H1 (cell line): ENCODE data around the gene NELFE. TPM values are rescaled to one million over a fixed set of nuclear protein-coding genes. Genes with fewer than 3 reads are reported as not detected.

ENCODE experiments used
- CTCF ChIA-PET: fragments of 300-600 bp; sonication (Branson Sonifier 250); formaldehyde crosslinking; loops from one replicate; lab custom pipeline; 2021; ENCODE audit not compliant: partially characterized antibody; lab: Charles Lee
- POLR2A ChIA-PET: fragments of 300-600 bp; sonication (Branson Sonifier 250); formaldehyde crosslinking; loops from one replicate; lab custom pipeline; 2021; ENCODE audit warnings: inconsistent platforms; ENCODE audit not compliant: partially characterized antibody; lab: Charles Lee
- DNase-seq, 2 experiments: peaks; one replicate each; pipeline versions ENCODE4 v3.0.0 to v3.0.0-alpha.2; 2010 to 2022; ENCODE audit warnings: low spot score in 2 of 2, low read depth in 1 of 2, mixed read lengths in 1 of 2
- FAIRE-seq: peaks from 2 replicates; lab custom pipeline; 2011; peaks lifted over from hg19 to GRCh38; lab: Jason Lieb, UNC
- H2AFZ ChIP-seq: 2 replicates; pipeline ENCODE4 v1.8.1; 2012; ENCODE audit warnings: low read length, inconsistent platforms
- H2AK5ac ChIP-seq: 2 replicates; pipeline ENCODE4 v1.6.1; 2013; ENCODE audit warnings: low read depth, low read length
- H2BK120ac ChIP-seq: replicated peaks from 2 replicates; pipeline ENCODE3; 2013; ENCODE audit warnings: low read depth, low read length, inconsistent platforms
- H2BK12ac ChIP-seq: 2 replicates; pipeline ENCODE4 v1.6.1; 2013; ENCODE audit warnings: low read depth, low read length
- H2BK15ac ChIP-seq: 2 replicates; pipeline ENCODE4 v1.6.1; 2013; ENCODE audit warnings: low read length
- H2BK20ac ChIP-seq: 2 replicates; pipeline ENCODE4 v1.6.1; 2013; ENCODE audit warnings: low read length
- H2BK5ac ChIP-seq: 2 replicates; pipeline ENCODE4 v1.6.1; 2013; ENCODE audit warnings: low read depth, low read length
- H3K14ac ChIP-seq: 2 replicates; pipeline ENCODE4 v1.6.1; 2013; ENCODE audit warnings: inconsistent platforms; ENCODE audit not compliant: insufficient read length
- H3K18ac ChIP-seq: 2 replicates; pipeline ENCODE4 v1.6.1; 2013; ENCODE audit warnings: low read length; ENCODE audit errors: extremely low read depth
- H3K23ac ChIP-seq: 2 replicates; pipeline ENCODE4 v1.6.1; 2013; ENCODE audit warnings: inconsistent platforms; ENCODE audit not compliant: insufficient read length
- H3K23me2 ChIP-seq: 2 replicates; pipeline ENCODE4 v1.6.1; 2013; ENCODE audit warnings: low read depth, low read length
- H3K27ac ChIP-seq: 2 replicates; pipeline ENCODE4 v1.6.1; 2011; ENCODE audit warnings: low read depth, low read length, inconsistent platforms
- H3K27me3 ChIP-seq, 4 experiments: replicated peaks in 1 of 4; 1 replicate in 1 of 4; 2 replicates in 3 of 4; pipeline versions ENCODE4 v1.6.1 to v1.8.1; 2011 to 2013; ENCODE audit warnings: low read length in 3 of 4, mild to moderate bottlenecking in 3 of 4, inconsistent platforms in 2 of 4, mixed read lengths in 2 of 4, moderate library complexity in 1 of 4; ENCODE audit not compliant: control insufficient read depth in 3 of 4, insufficient read depth in 3 of 4; ENCODE audit errors: extremely low read depth in 1 of 4
- H3K36me3 ChIP-seq, 4 experiments: 2 replicates each; pipeline versions ENCODE4 v1.6.1 to v1.8.1; 2011 to 2013; ENCODE audit warnings: mild to moderate bottlenecking in 4 of 4, low read length in 3 of 4, moderate library complexity in 2 of 4, control low read depth in 1 of 4, inconsistent platforms in 1 of 4; ENCODE audit not compliant: insufficient read depth in 4 of 4, control insufficient read depth in 2 of 4
- H3K4ac ChIP-seq: replicated peaks from 2 replicates; pipeline ENCODE3; 2013; ENCODE audit warnings: low read length, low read depth, mixed read lengths, inconsistent platforms; ENCODE audit not compliant: insufficient read length
- H3K4me1 ChIP-seq, 4 experiments: replicated peaks in 1 of 4; 1 replicate in 1 of 4; 2 replicates in 3 of 4; pipeline versions ENCODE4 v1.6.1 to v1.8.1; 2011 to 2013; ENCODE audit warnings: low read length in 3 of 4, inconsistent platforms in 2 of 4, mixed read lengths in 1 of 4; ENCODE audit not compliant: insufficient read depth in 4 of 4, control insufficient read depth in 3 of 4
- H3K4me2 ChIP-seq, 2 experiments: 2 replicates each; pipeline versions ENCODE4 v1.6.1 to v1.8.1; 2011 to 2013; ENCODE audit warnings: low read depth in 2 of 2, low read length in 2 of 2, control low read depth in 1 of 2, inconsistent platforms in 1 of 2, mild to moderate bottlenecking in 1 of 2; ENCODE audit not compliant: insufficient read depth in 1 of 2
- H3K4me3 ChIP-seq, 4 experiments: fragments of 200-600, 300-600 bp in 1 of 4; sonication (generic), shearing (Covaris generic), sonication (Bioruptor Twin) in 1 of 4; 2 replicates each; pipeline versions ENCODE4 v1.5.1 to v1.8.1; 2011 to 2016; ENCODE audit warnings: low read length in 4 of 4, low read depth in 3 of 4, control low read depth in 2 of 4, inconsistent platforms in 2 of 4, mild to moderate bottlenecking in 2 of 4, mixed read lengths in 1 of 4, moderate library complexity in 1 of 4; ENCODE audit not compliant: insufficient read depth in 2 of 4; ENCODE audit errors: extremely low read depth in 1 of 4
- H3K56ac ChIP-seq: replicated peaks from 2 replicates; pipeline ENCODE3; 2013; ENCODE audit warnings: low read depth, mild to moderate bottlenecking, mixed read lengths, low read length, inconsistent platforms; ENCODE audit not compliant: insufficient read length
- H3K79me1 ChIP-seq: 2 replicates; pipeline ENCODE4 v1.6.1; 2013; ENCODE audit warnings: low read depth, low read length, control low read depth
- H3K79me2 ChIP-seq, 2 experiments: 2 replicates each; pipeline versions ENCODE4 v1.6.1 to v1.8.1; 2012 to 2013; ENCODE audit warnings: low read length in 2 of 2, mild to moderate bottlenecking in 2 of 2, inconsistent platforms in 1 of 2; ENCODE audit not compliant: insufficient read depth in 2 of 2, control insufficient read depth in 1 of 2
- H3K9ac ChIP-seq, 4 experiments: replicated peaks in 1 of 4; 1 replicate in 1 of 4; 2 replicates in 3 of 4; pipeline versions ENCODE4 v1.6.1 to v1.8.1; 2011 to 2013; ENCODE audit warnings: low read depth in 3 of 4, low read length in 3 of 4, control low read depth in 2 of 4, mild to moderate bottlenecking in 2 of 4, moderate library complexity in 2 of 4, inconsistent platforms in 1 of 4; ENCODE audit errors: extremely low read depth in 1 of 4
- H3K9me3 ChIP-seq, 2 experiments: 2 replicates each; pipeline versions ENCODE4 v1.6.1 to v1.8.1; 2012 to 2013; ENCODE audit warnings: mild to moderate bottlenecking in 2 of 2, moderate library complexity in 2 of 2, control low read depth in 1 of 2, inconsistent platforms in 1 of 2, low read depth in 1 of 2, low read length in 1 of 2, mixed read lengths in 1 of 2; ENCODE audit not compliant: insufficient read depth in 2 of 2
- H4K20me1 ChIP-seq, 2 experiments: replicated peaks in 1 of 2; 2 replicates each; pipeline versions ENCODE3 to v1.8.1; 2011 to 2013; ENCODE audit warnings: inconsistent platforms in 2 of 2, low read length in 2 of 2, mild to moderate bottlenecking in 1 of 2; ENCODE audit not compliant: insufficient read depth in 2 of 2, control insufficient read depth in 1 of 2
- H4K5ac ChIP-seq: 2 replicates; pipeline ENCODE4 v1.6.1; 2013; ENCODE audit warnings: low read length, low read depth, mixed read lengths, inconsistent platforms; ENCODE audit not compliant: insufficient read length
- H4K8ac ChIP-seq: 2 replicates; pipeline ENCODE4 v1.8.0; 2013; ENCODE audit warnings: mild to moderate bottlenecking, moderate library complexity, low read length, inconsistent platforms; ENCODE audit not compliant: insufficient read depth; ENCODE audit errors: extremely low read depth
- H4K91ac ChIP-seq: replicated peaks from 2 replicates; pipeline ENCODE3; 2013; ENCODE audit warnings: low read length, mixed read lengths, inconsistent platforms; ENCODE audit not compliant: insufficient read length
- E2F6 ChIP-seq: IDR thresholded peaks from 2 replicates; pipeline ENCODE4 v1.6.1; 2012; ENCODE audit warnings: inconsistent platforms
- JUN ChIP-seq: IDR thresholded peaks from 2 replicates; pipeline ENCODE4 v1.6.1; 2011; ENCODE audit warnings: low read depth, mild to moderate bottlenecking, improper control_type of control experiment, low read length
- KDM4A ChIP-seq: IDR thresholded peaks from one replicate; pipeline ENCODE4 v1.7.1; 2012; ENCODE audit warnings: low read depth, mild to moderate bottlenecking, moderate library complexity, low read length, inconsistent platforms; ENCODE audit not compliant: severe bottlenecking
- SAP30 ChIP-seq: fragments of 300-600 bp; sonication (generic); IDR thresholded peaks from 2 replicates; pipeline ENCODE4 v1.7.1; 2012; ENCODE audit warnings: low read length, moderate library complexity, mild to moderate bottlenecking, inconsistent platforms; ENCODE audit not compliant: insufficient read depth, insufficient replicate concordance
- SP2 ChIP-seq: IDR thresholded peaks from 2 replicates; pipeline ENCODE4 v1.6.1; 2012; ENCODE audit warnings: mild to moderate bottlenecking, low read length, inconsistent platforms
- WGBS, 2 experiments: shearing (Covaris generic) in 1 of 2; methylation state at CpG; one replicate each; pipeline versions ENCODE4 v1.1.6 to v1.1.7; 2013 to 2015; ENCODE audit warnings: low lambda C conversion rate in 2 of 2, mixed read lengths in 2 of 2, inconsistent platforms in 1 of 2, low coverage in 1 of 2, missing lambda C conversion rate in 1 of 2; ENCODE audit not compliant: insufficient replicate concordance in 2 of 2, insufficient coverage in 1 of 2, insufficient read length in 1 of 2; ENCODE audit errors: extremely low coverage in 1 of 2, missing lambda C conversion rate in 1 of 2; 5-methylcytosine and 5-hydroxymethylcytosine counted together
- polyA plus RNA-seq, 7 experiments: library from polyadenylated mRNA; depleted of rRNA in 3 of 7; stranded (reverse) in 5 of 7; unstranded in 2 of 7; fragments of >200 nt in 5 of 7; fragments of 200-250 nt in 2 of 7; gene quantifications; 1 replicate in 5 of 7; 2 replicates in 1 of 7; 4 replicates in 1 of 7; pipeline versions ENCODE4 v1.2.1 to v1.2.3, GENCODE V29; 2011 to 2013; ENCODE audit warnings: missing spikeins in 2 of 7, mixed read lengths in 2 of 7
- total RNA-seq: library from RNA; stranded (reverse); fragmentation: NEBNext Ultra II Directional; extraction: Animal tissue kit (Norgen Biotek cat#: 25700); gene quantifications from 2 replicates; pipeline ENCODE4 v1.2.1, GENCODE V29; 2021

The NELFE gene
- total and polyA plus RNA-seq, 2 of the 8 experiments (the other 6 are each of a cell fraction or from before 2014, with no cell fraction given), result 49.2 to 71.5 TPM

GRCh38 chr6:31961616-31962015 is 2.8 kb upstream of the NELFE start:
- DNase-seq, result no peak
- H3K4me2 ChIP-seq, result no peak overlapping the region
- H2AK5ac ChIP-seq, result no peak overlapping the region
- H3K4me1 ChIP-seq, result peaks cover 0 to 6% (median 3%) of the 10 kb centered on the region in 4 experiments; a peak in 3 of 7 replicates
- H3K23ac ChIP-seq, result no peak overlapping the region
- H3K79me2 ChIP-seq, result peaks cover 0 to 24% of the 10 kb centered on the region in 2 experiments; a peak in 3 of 4 replicates
- no peak overlapping the region for H4K91ac ChIP-seq
- H3K14ac ChIP-seq, result no peak overlapping the region
- no peak for TF ChIP-seq JUN
- TF ChIP-seq E2F6, result no peak
- no peak for TF ChIP-seq SP2
- TF ChIP-seq KDM4A, result no peak
- TF ChIP-seq SAP30, result no peak
- no peak overlapping the region for H4K8ac ChIP-seq
- H3K18ac ChIP-seq, result no peak overlapping the region
- H3K79me1 ChIP-seq, result peaks cover 5% of the 10 kb centered on the region
- H2BK12ac ChIP-seq, result no peak overlapping the region
- H3K4ac ChIP-seq, result no peak overlapping the region
- no peak overlapping the region for H3K9ac ChIP-seq
- H2AFZ ChIP-seq, result no peak overlapping the region
- no peak overlapping the region for H2BK120ac ChIP-seq
- no peak overlapping the region for H3K4me3 ChIP-seq
- H2BK15ac ChIP-seq, result no peak overlapping the region
- no peak overlapping the region for H2BK5ac ChIP-seq
- CTCF ChIA-PET, result interaction anchor here (1.3 to 4.0 kb wide), 3 partner anchors 10 to 73 kb away, joined by 3 to 20 read pairs (median 3); partner anchors contain the start of gene DXO
- H3K56ac ChIP-seq, result no peak overlapping the region
- H3K27me3 ChIP-seq, result no peaks in the 10 kb centered on the region
- no peak for FAIRE-seq
- H4K5ac ChIP-seq, result no peak overlapping the region
- peaks cover 10% of the 10 kb centered on the region for H3K23me2 ChIP-seq
- H3K27ac ChIP-seq, result no peak overlapping the region
- POLR2A ChIA-PET, result interaction anchor here (1.3 to 16.4 kb wide), 4 partner anchors 6 to 339 kb away, joined by 3 to 279 read pairs (median 141); partner anchors contain the start of genes DXO, NELFE and SKIC2
- H4K20me1 ChIP-seq, result peaks cover 0 to 1% of the 10 kb centered on the region in 2 experiments
- H3K36me3 ChIP-seq, result peaks cover 7 to 50% (median 33%) of the 10 kb centered on the region in 4 experiments
- no peaks in the 10 kb centered on the region for H3K9me3 ChIP-seq
- H2BK20ac ChIP-seq, result no peak overlapping the region
- 90% methylated on average over 11 of the region's 12 CpGs; no CpG with 5 or more reads in 1 of the 2 experiments for WGBS, 2 experiments
